Endothelial cell of umbilical vein (primary cell): ENCODE data around the gene BAX.

Experiments used
- CTCF ChIP-seq, 2 donors: IDR thresholded peaks; 1 replicate in 1 of 2; 2 replicates in 1 of 2; pipeline ENCODE4 v1.5.1; 2011; ENCODE audit warnings: low read length in 2 of 2, mild to moderate bottlenecking in 2 of 2, moderate library complexity in 2 of 2, control low read depth in 1 of 2, inconsistent platforms in 1 of 2, low read depth in 1 of 2; ENCODE audit not compliant: insufficient read depth in 1 of 2; ENCODE audit errors: extremely low read depth in 1 of 2
- POLR2A ChIP-seq: IDR thresholded peaks from 2 replicates; pipeline ENCODE4 v1.6.1; 2012; ENCODE audit warnings: low read depth, mild to moderate bottlenecking, control low read depth, low read length

- TF ChIP-seq POLR2A (no peak), CTCF (IDR thresholded peaks at IDR 0.05; ENCODE audit: extremely low read depth in 1 of 2, insufficient read depth in 1 of 2, low read depth in 1 of 2, low read length in 2 of 2) (no peak)
Observed at GRCh38 chr19:48918801-48919247, 35.9 kb upstream of the BAX start.
